ENCODE results near the gene GALNT16. TPM values are rescaled to one million over a fixed set of nuclear protein-coding genes. Genes with fewer than 3 reads are reported as not detected.
"Not testable (repeated sequence)": the region's sequence is repeated elsewhere in the genome, so short reads cannot be mapped to it uniquely, and the experiment has no call there.

GALNT16 gene
- total and polyA plus RNA-seq, 2 donors (not counting 1 experiment from before 2014, with no cell fraction given): 0.09 to 3.4 TPM

DNA sequence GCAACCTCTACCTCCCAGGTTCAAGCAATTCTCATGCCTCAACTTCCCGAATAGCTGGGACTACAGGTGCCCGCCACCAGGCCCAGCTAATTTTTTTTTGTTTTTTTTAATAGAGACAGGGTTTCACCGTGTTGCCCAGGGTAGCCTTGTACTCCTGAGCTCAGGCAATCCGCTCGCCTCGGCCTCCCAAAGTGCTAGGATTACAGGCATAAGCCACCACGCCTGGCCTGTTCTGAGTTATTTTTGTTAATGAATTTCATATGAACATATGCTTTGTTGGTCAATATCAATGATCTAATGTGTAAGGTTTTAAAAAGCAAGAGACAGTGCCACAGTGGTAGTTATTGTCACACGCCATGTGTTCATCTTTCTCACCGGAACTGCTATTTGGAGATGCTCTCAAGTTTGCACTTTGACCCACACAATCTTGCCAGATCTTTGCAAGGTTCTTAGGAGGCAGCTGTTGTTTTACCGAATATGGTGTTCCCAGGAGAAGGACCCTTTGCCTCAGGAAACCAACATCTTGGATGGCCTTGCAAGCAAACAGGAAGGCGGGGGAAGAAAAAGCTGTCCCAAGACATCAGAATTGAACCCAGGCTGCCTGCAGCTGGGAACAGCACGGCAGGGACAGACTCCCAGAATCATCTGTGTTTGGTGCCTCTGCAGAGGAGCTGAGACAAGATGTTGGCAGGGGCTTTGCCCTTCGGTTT is 30.0 kb downstream of the GALNT16 start:
- no peaks in the 10 kb centered on the region for H3K79me2 ChIP-seq (ENCODE audit: control insufficient read depth, insufficient read depth, low read length)
- H3K9ac ChIP-seq (ENCODE audit: low read length): no peak overlapping the region
- Mint-ChIP-seq H3K27me3 (peaks cover 11% of the 10 kb centered on the region), H3K9me3 (ENCODE audit: insufficient read depth) (no peaks in the 10 kb centered on the region), H3K27ac (no peak overlapping the region), H3K4me1 (no peaks in the 10 kb centered on the region), H3K4me3 (no peak overlapping the region)
- DNase-seq: no peak
- ChIA-PET POLR2A (no interaction called here), CTCF (no interaction called here)
- H4K20me1 ChIP-seq (ENCODE audit: control insufficient read depth, insufficient read depth, low read length, poor library complexity, severe bottlenecking): no peaks in the 10 kb centered on the region
- no peak overlapping the region for H3K4me3 ChIP-seq (ENCODE audit: control extremely low read depth in 1 of 5, extremely low read depth in 1 of 5, insufficient read depth in 1 of 5, low read depth in 2 of 5, low read length in 4 of 5)
- intact Hi-C loops (cut with micrococcal nuclease): no loop called here
- H3K9me3 ChIP-seq (ENCODE audit: control extremely low read depth in 1 of 3, control insufficient read depth in 2 of 3, insufficient read depth in 1 of 3, low read length in 2 of 3): no peaks in the 10 kb centered on the region
- ATAC-seq (ENCODE audit: low read depth): no peak
- H2AFZ ChIP-seq (ENCODE audit: insufficient read depth, low read depth, low read length, poor library complexity, severe bottlenecking): no peak overlapping the region
- TF ChIP-seq, protein P1, sequence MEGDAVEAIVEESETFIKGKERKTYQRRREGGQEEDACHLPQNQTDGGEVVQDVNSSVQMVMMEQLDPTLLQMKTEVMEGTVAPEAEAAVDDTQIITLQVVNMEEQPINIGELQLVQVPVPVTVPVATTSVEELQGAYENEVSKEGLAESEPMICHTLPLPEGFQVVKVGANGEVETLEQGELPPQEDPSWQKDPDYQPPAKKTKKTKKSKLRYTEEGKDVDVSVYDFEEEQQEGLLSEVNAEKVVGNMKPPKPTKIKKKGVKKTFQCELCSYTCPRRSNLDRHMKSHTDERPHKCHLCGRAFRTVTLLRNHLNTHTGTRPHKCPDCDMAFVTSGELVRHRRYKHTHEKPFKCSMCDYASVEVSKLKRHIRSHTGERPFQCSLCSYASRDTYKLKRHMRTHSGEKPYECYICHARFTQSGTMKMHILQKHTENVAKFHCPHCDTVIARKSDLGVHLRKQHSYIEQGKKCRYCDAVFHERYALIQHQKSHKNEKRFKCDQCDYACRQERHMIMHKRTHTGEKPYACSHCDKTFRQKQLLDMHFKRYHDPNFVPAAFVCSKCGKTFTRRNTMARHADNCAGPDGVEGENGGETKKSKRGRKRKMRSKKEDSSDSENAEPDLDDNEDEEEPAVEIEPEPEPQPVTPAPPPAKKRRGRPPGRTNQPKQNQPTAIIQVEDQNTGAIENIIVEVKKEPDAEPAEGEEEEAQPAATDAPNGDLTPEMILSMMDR (IDR thresholded peaks at IDR 0.05): no peak
- TF ChIP-seq EZH2 (IDR thresholded peaks at IDR 0.05; ENCODE audit: borderline replicate concordance, insufficient read depth, low read depth, low read length, poor library complexity, severe bottlenecking): no peak
- no peaks in the 10 kb centered on the region for H3K27me3 ChIP-seq (replicated peaks in 1 of 4; ENCODE audit: control extremely low read depth in 1 of 4, control insufficient read depth in 3 of 4, insufficient read depth in 4 of 4, low read length in 3 of 4)
- H3K36me3 ChIP-seq (replicated peaks in 1 of 2; ENCODE audit: control extremely low read depth in 1 of 2, control insufficient read depth in 1 of 2, extremely low read depth in 1 of 2, insufficient read depth in 2 of 2, low read length in 1 of 2): no peaks in the 10 kb centered on the region
- no peak overlapping the region for H3K27ac ChIP-seq (ENCODE audit: low read length in 2 of 2)
- WGBS (ENCODE audit: insufficient coverage): 94% methylated on average over 11 of the region's 13 CpGs
- H3K4me2 ChIP-seq (replicated peaks; ENCODE audit: low read depth, low read length, poor library complexity, severe bottlenecking): no peak overlapping the region
- H3K4me1 ChIP-seq (ENCODE audit: control insufficient read depth in 2 of 2, insufficient read depth in 2 of 2, low read length in 2 of 2): no peaks in the 10 kb centered on the region

DNA sequence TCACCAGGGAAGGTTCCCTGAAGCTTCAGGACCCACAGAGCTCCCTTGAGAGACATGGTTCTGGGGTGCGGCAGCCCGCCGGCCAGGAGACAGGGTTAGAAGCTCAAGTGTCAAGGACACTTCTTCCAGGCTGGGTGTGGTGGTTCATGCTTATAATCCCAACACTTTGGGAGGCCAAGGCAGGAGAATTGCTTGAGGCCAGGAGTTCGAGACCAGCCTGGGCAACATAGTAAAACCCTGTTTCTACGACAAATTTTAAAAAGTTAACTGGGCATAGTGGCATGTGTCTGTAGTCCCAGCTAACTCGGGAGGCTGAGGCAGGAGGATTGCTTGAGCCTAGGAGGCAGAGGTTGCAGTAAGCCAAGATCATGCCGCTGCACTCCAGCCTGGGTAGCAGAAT is 30.9 kb downstream of the GALNT16 start:
- H4K20me1 ChIP-seq (ENCODE audit: control insufficient read depth, insufficient read depth, low read length, poor library complexity, severe bottlenecking); H3K9me3 Mint-ChIP-seq (ENCODE audit: insufficient read depth); ATAC-seq (ENCODE audit: low read depth); H3K9ac ChIP-seq (ENCODE audit: low read length); H3K27ac ChIP-seq (ENCODE audit: low read length in 2 of 2); H3K9me3 ChIP-seq (ENCODE audit: control extremely low read depth in 1 of 3, control insufficient read depth in 2 of 3, insufficient read depth in 1 of 3, low read length in 2 of 3); H3K4me3 Mint-ChIP-seq; H2AFZ ChIP-seq (ENCODE audit: insufficient read depth, low read depth, low read length, poor library complexity, severe bottlenecking); H3K36me3 ChIP-seq (replicated peaks in 1 of 2; ENCODE audit: control extremely low read depth in 1 of 2, control insufficient read depth in 1 of 2, extremely low read depth in 1 of 2, insufficient read depth in 2 of 2, low read length in 1 of 2); H3K27me3 ChIP-seq (replicated peaks in 1 of 4; ENCODE audit: control extremely low read depth in 1 of 4, control insufficient read depth in 3 of 4, insufficient read depth in 4 of 4, low read length in 3 of 4); POLR2A ChIA-PET; H3K4me2 ChIP-seq (replicated peaks; ENCODE audit: low read depth, low read length, poor library complexity, severe bottlenecking); H3K79me2 ChIP-seq (ENCODE audit: control insufficient read depth, insufficient read depth, low read length); H3K4me1 Mint-ChIP-seq; H3K27me3 Mint-ChIP-seq; DNase-seq; intact Hi-C loops (cut with micrococcal nuclease); H3K4me3 ChIP-seq (ENCODE audit: control extremely low read depth in 1 of 5, extremely low read depth in 1 of 5, insufficient read depth in 1 of 5, low read depth in 2 of 5, low read length in 4 of 5); H3K4me1 ChIP-seq (ENCODE audit: control insufficient read depth in 2 of 2, insufficient read depth in 2 of 2, low read length in 2 of 2); H3K27ac Mint-ChIP-seq: not testable (repeated sequence)
- CTCF ChIA-PET: interaction anchor here (1.4 kb wide), 1 partner anchor 49 kb away, joined by 3 read pairs; no protein-coding TSS in a partner anchor
- 93% methylated on average over 6 of the region's 7 CpGs for WGBS (ENCODE audit: insufficient coverage)
